CD4-positive, alpha-beta T cell (primary cell): ENCODE data around the gene ARHGEF39. TPM values are rescaled to one million over a fixed set of nuclear protein-coding genes. Genes with fewer than 3 reads are reported as not detected.

Experiments
- ATAC-seq: fragments of 200-7000 bp; cut with Tn5 transposase; one replicate; pipeline ENCODE4 v1.10.0; 2022; ENCODE audit warnings: mild to moderate bottlenecking; ENCODE audit not compliant: poor library complexity
- CTCF ChIA-PET: fragments of 350-600 bp; sonication (Branson Sonifier 250); formaldehyde crosslinking; loops from one replicate; lab custom pipeline; 2021; ENCODE audit warnings: antibody characterized with exemption, inconsistent platforms; lab: Charles Lee
- POLR2A ChIA-PET: fragments of 350-600 bp; sonication (Branson Sonifier 250); formaldehyde crosslinking; loops from one replicate; lab custom pipeline; 2021; ENCODE audit warnings: antibody characterized with exemption, inconsistent platforms; lab: Charles Lee
- DNase-seq, 14 experiments: peaks; one replicate each; pipeline ENCODE4 v3.0.0-alpha.2; 2013 to 2020; ENCODE audit warnings: mixed read lengths in 2 of 14
- H3K27ac ChIP-seq, 2 donors: one replicate each; pipeline versions ENCODE4 v1.5.1 to v1.7.0; 2013; ENCODE audit warnings: low read length in 2 of 2, low read depth in 1 of 2, mild to moderate bottlenecking in 1 of 2
- H3K27me3 ChIP-seq, 2 experiments: 1 replicate in 1 of 2; 2 replicates in 1 of 2; pipeline versions ENCODE4 v1.6.1 to v1.7.0; 2013; ENCODE audit warnings: low read length in 2 of 2, control low read depth in 1 of 2, mild to moderate bottlenecking in 1 of 2, moderate library complexity in 1 of 2; ENCODE audit not compliant: insufficient read depth in 2 of 2, control insufficient read depth in 1 of 2
- H3K36me3 ChIP-seq: one replicate; pipeline ENCODE4 v1.6.1; 2013; ENCODE audit warnings: low read length, control low read depth; ENCODE audit not compliant: insufficient read depth
- H3K4me1 ChIP-seq: one replicate; pipeline ENCODE4 v1.6.1; 2013; ENCODE audit warnings: low read length, control low read depth; ENCODE audit not compliant: insufficient read depth
- H3K4me3 ChIP-seq: one replicate; pipeline ENCODE4 v1.5.1; 2013; ENCODE audit warnings: mild to moderate bottlenecking, low read length, moderate library complexity
- H3K9me3 ChIP-seq, 2 experiments: 1 replicate in 1 of 2; 2 replicates in 1 of 2; pipeline versions ENCODE4 v1.6.1 to v1.7.0; 2013; ENCODE audit warnings: low read length in 2 of 2, mild to moderate bottlenecking in 2 of 2, control low read depth in 1 of 2, moderate library complexity in 1 of 2; ENCODE audit not compliant: control insufficient read depth in 1 of 2, insufficient read depth in 1 of 2
- H3K27ac Mint-ChIP-seq: one replicate; pipeline ENCODE4 v1.8.0; 2020; ENCODE audit warnings: mixed read lengths
- H3K27me3 Mint-ChIP-seq: one replicate; pipeline ENCODE4 v1.8.0; 2021; ENCODE audit warnings: mixed read lengths
- H3K36me3 Mint-ChIP-seq: one replicate; pipeline ENCODE4 v1.8.0; 2021; ENCODE audit warnings: low read depth, mixed read lengths
- H3K4me1 Mint-ChIP-seq: one replicate; pipeline ENCODE4 v1.8.0; 2021; ENCODE audit warnings: low read depth, mixed read lengths
- H3K4me3 Mint-ChIP-seq: one replicate; pipeline ENCODE4 v1.8.0; 2020; ENCODE audit warnings: mild to moderate bottlenecking, mixed read lengths
- H3K9me3 Mint-ChIP-seq: one replicate; pipeline ENCODE4 v1.8.0; 2020; ENCODE audit warnings: mixed read lengths
- intact Hi-C, 2 experiments: fragments of 100-400 bp; cut with DNase I in 1 of 2; cut with micrococcal nuclease in 1 of 2; formaldehyde crosslinking; loops; one replicate each; pipeline versions ENCODE4 v1.15.1 to v1.9.0; 2023 to 2025; cut with DNase I, micrococcal nuclease
- total RNA-seq, 174 experiments: library from RNA in 2 of 174; stranded (reverse) in 2 of 174; gene quantifications; one replicate each; pipeline ENCODE4 v1.2.3 and lab custom pipeline; 2021 to 2026
- TF ChIP-seq, protein P1 (sequence below): fragments of 200-600 bp; IDR thresholded peaks from one replicate; pipeline ENCODE4 v1.8.0; 2022; ENCODE audit warnings: antibody characterized with exemption, mild to moderate bottlenecking

Gene ARHGEF39
- total RNA-seq, 2 experiments from 2014 or later, result 0.08 to 0.17 TPM

DNA sequence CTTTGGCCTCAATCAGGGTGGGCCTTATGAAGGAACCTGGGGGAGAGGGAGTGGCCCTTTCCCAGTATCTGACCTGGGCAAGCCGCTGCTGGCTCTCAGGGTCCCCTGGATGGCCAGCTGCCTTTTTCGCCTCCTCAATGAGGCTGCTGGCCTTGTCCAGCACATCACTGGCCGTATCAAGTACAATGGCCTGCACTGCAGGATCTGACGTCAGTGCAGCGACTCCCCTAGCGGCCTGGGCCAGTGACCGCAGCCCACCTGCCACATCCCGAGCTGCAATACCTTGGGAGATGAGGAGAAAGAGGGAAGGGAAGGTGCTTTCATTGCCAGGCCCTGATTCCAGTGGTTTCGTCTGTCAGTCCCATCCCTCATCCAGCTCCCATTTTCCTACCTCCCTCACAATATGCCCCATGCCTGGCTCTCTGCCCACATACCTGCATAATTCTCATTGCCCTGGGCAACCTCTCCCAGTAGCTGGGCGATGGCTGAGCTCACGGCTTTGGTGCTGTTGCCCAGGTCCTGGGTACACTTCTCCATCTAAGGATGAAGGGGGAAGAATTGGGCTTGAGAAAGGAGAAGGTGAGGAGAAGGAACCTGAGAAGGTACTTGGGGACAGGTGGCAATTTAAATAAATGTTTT, 47.9 kb upstream of the ARHGEF39 start:
- Mint-ChIP-seq H3K27ac (no peak overlapping the region), H3K9me3 (no peaks in the 10 kb centered on the region), H3K4me3 (no peak overlapping the region), H3K27me3 (no peaks in the 10 kb centered on the region), H3K4me1 (no peaks in the 10 kb centered on the region), H3K36me3 (peaks cover 76% of the 10 kb centered on the region)
- POLR2A ChIA-PET, result interaction anchor here (1.2 to 1.8 kb wide), 2 partner anchors 19 to 66 kb away, joined by 4 read pairs; partner anchors contain the start of gene TLN1
- no peaks in the 10 kb centered on the region for H3K9me3 ChIP-seq
- intact Hi-C loops, result no loop called here
- H3K4me3 ChIP-seq, result no peak overlapping the region
- CTCF ChIA-PET, result interaction anchor here (0.8 to 1.9 kb wide), 3 partner anchors 15 to 96 kb away, joined by 3 to 5 read pairs (median 4); no protein-coding TSS in a partner anchor
- peaks cover 92% of the 10 kb centered on the region for H3K36me3 ChIP-seq
- no peak for ATAC-seq
- no peak overlapping the region for H3K27ac ChIP-seq
- TF ChIP-seq, protein P1, sequence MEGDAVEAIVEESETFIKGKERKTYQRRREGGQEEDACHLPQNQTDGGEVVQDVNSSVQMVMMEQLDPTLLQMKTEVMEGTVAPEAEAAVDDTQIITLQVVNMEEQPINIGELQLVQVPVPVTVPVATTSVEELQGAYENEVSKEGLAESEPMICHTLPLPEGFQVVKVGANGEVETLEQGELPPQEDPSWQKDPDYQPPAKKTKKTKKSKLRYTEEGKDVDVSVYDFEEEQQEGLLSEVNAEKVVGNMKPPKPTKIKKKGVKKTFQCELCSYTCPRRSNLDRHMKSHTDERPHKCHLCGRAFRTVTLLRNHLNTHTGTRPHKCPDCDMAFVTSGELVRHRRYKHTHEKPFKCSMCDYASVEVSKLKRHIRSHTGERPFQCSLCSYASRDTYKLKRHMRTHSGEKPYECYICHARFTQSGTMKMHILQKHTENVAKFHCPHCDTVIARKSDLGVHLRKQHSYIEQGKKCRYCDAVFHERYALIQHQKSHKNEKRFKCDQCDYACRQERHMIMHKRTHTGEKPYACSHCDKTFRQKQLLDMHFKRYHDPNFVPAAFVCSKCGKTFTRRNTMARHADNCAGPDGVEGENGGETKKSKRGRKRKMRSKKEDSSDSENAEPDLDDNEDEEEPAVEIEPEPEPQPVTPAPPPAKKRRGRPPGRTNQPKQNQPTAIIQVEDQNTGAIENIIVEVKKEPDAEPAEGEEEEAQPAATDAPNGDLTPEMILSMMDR, result no peak
- no peaks in the 10 kb centered on the region for H3K27me3 ChIP-seq
- no peaks in the 10 kb centered on the region for H3K4me1 ChIP-seq
- DNase-seq, result no peak

DNA sequence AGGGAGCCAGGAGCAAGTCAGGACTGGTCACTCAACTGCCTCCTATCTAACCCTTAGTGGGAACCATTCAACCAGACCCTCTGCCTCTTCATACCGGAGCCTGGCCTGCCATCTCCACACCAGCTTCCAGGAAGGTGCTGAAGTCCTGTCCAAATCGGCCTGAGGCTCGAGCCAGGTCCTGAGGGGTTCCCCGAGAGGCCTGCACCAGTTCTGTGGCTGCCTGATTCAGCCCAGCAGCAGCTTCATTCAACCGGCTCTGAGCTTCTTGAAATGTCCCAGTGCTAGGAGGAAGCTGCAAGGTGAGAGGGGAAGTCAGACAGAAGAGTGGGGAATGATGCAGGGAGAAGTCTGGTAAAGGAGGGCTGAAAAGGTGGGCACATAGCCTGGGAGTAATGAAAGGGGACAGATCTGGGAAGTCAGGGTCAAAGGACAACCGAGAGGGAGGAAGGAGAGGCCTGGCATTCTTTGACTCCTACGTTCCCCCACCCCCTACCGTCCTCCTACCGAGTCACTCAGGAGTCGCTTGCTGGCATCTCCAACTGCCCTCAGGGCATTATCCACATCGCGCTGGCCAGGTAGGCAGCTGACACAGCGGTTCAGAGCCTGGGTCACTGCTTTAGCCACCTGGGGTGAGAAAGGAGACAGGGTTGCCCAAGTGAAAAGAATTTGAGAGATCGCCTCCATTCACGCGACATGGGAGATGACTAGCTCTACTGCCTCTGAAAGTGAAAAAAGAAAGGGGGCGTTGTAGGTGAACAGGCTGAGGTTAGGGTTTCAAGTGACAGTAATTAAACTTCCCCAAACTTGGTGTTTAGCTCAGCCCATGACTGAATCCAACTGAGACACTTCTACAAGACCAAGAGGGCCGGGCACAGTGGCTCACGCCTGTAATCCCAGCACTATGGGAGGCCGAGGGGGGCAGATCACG, 46.8 kb upstream of the ARHGEF39 start:
- no peak for ATAC-seq
- intact Hi-C loops, result no loop called here
- POLR2A ChIA-PET, result interaction anchor here (1.2 kb wide), 1 partner anchor 20 kb away, joined by 4 read pairs; the partner anchor contains the start of gene TLN1

More for the DNA sequence above, 46.8 kb upstream of the ARHGEF39 start:
- H3K36me3 Mint-ChIP-seq, result peaks cover 65% of the 10 kb centered on the region
- no peak overlapping the region for H3K4me3 Mint-ChIP-seq
- TF ChIP-seq, protein P1, result no peak
- CTCF ChIA-PET, result interaction anchor here (0.9 to 1.6 kb wide), 2 partner anchors 21 to 65 kb away, joined by 3 read pairs; partner anchors contain the start of gene CREB3
- no peaks in the 10 kb centered on the region for H3K27me3 ChIP-seq
- no peak overlapping the region for H3K27ac ChIP-seq
- no peaks in the 10 kb centered on the region for H3K4me1 ChIP-seq
- peaks cover 92% of the 10 kb centered on the region for H3K36me3 ChIP-seq
- no peaks in the 10 kb centered on the region for H3K9me3 ChIP-seq
- no peak overlapping the region for H3K27ac Mint-ChIP-seq
- no peaks in the 10 kb centered on the region for H3K4me1 Mint-ChIP-seq
- no peak overlapping the region for H3K4me3 ChIP-seq
- H3K9me3 Mint-ChIP-seq, result no peaks in the 10 kb centered on the region
- no peak for DNase-seq
- no peaks in the 10 kb centered on the region for H3K27me3 Mint-ChIP-seq
